ENCODE measurements around the gene CHM. TPM values are rescaled to one million over a fixed set of nuclear protein-coding genes. Genes with fewer than 3 reads are reported as not detected.

Gene CHM
- total RNA-seq, 1 donor from 2014 or later, result 12.5 TPM

- no peak overlapping the region for H3K27ac ChIP-seq (ENCODE audit: low read depth, low read length)
- no peak overlapping the region for H3K9ac ChIP-seq (ENCODE audit: low read depth in 1 of 3, low read length in 3 of 3)
- H3K4me1 ChIP-seq (ENCODE audit: control insufficient read depth in 3 of 3, insufficient read depth in 3 of 3, low read length in 3 of 3), result peaks cover 0 to 2% (median 2%) of the 10 kb centered on the region in 3 donors
- H3K36me3 ChIP-seq (ENCODE audit: control insufficient read depth in 3 of 3, insufficient read depth in 3 of 3, low read length in 3 of 3), result no peaks in the 10 kb centered on the region
- H3K9me3 ChIP-seq (ENCODE audit: control insufficient read depth in 3 of 3, low read length in 3 of 3), result no peaks in the 10 kb centered on the region
- no peaks in the 10 kb centered on the region for H3K27me3 ChIP-seq (ENCODE audit: control insufficient read depth in 3 of 3, insufficient read depth in 3 of 3, low read length in 3 of 3)
- H3K4me3 ChIP-seq (ENCODE audit: low read length in 3 of 3), result no peak overlapping the region
Observed at GRCh38 chrX:85998954-85999353, 48.4 kb downstream of the CHM start.

- Histone ChIP-seq H3K27me3 (ENCODE audit: control insufficient read depth in 3 of 3, insufficient read depth in 3 of 3, low read length in 3 of 3) (no peaks in the 10 kb centered on the region), H3K4me1 (ENCODE audit: control insufficient read depth in 3 of 3, insufficient read depth in 3 of 3, low read length in 3 of 3) (peaks cover 0 to 2% (median 2%) of the 10 kb centered on the region in 3 donors)
Observed at GRCh38 chrX:85996555-85996954, 50.8 kb downstream of the CHM start.

GRCh38 chrX:85995641-85996040 lies 51.7 kb downstream of the CHM start:
- H3K9me3 ChIP-seq (ENCODE audit: control insufficient read depth in 3 of 3, low read length in 3 of 3), result no peaks in the 10 kb centered on the region
- H3K4me3 ChIP-seq (ENCODE audit: low read length in 3 of 3), result no peak overlapping the region
- no peaks in the 10 kb centered on the region for H3K27me3 ChIP-seq (ENCODE audit: control insufficient read depth in 3 of 3, insufficient read depth in 3 of 3, low read length in 3 of 3)
- H3K36me3 ChIP-seq (ENCODE audit: control insufficient read depth in 3 of 3, insufficient read depth in 3 of 3, low read length in 3 of 3), result no peaks in the 10 kb centered on the region
- H3K9ac ChIP-seq (ENCODE audit: low read depth in 1 of 3, low read length in 3 of 3), result no peak overlapping the region
- no peak overlapping the region for H3K27ac ChIP-seq (ENCODE audit: low read depth, low read length)
- H3K4me1 ChIP-seq (ENCODE audit: control insufficient read depth in 3 of 3, insufficient read depth in 3 of 3, low read length in 3 of 3), result peaks cover 0 to 2% (median 2%) of the 10 kb centered on the region in 3 donors

More at GRCh38 chrX:85996555-85996954, 50.8 kb downstream of the CHM start:
- Histone ChIP-seq H3K36me3 (ENCODE audit: control insufficient read depth in 3 of 3, insufficient read depth in 3 of 3, low read length in 3 of 3) (no peaks in the 10 kb centered on the region), H3K9me3 (ENCODE audit: control insufficient read depth in 3 of 3, low read length in 3 of 3) (no peaks in the 10 kb centered on the region), H3K4me3 (ENCODE audit: low read length in 3 of 3) (no peak overlapping the region), H3K9ac (ENCODE audit: low read depth in 1 of 3, low read length in 3 of 3) (no peak overlapping the region), H3K27ac (ENCODE audit: low read depth, low read length) (no peak overlapping the region)

GRCh38 chrX:85994797-85995196 lies 52.6 kb downstream of the CHM start:
- H3K4me1 ChIP-seq (ENCODE audit: control insufficient read depth in 3 of 3, insufficient read depth in 3 of 3, low read length in 3 of 3), result peaks cover 0 to 2% (median 2%) of the 10 kb centered on the region in 3 donors
- H3K36me3 ChIP-seq (ENCODE audit: control insufficient read depth in 3 of 3, insufficient read depth in 3 of 3, low read length in 3 of 3), result no peaks in the 10 kb centered on the region
- no peak overlapping the region for H3K9ac ChIP-seq (ENCODE audit: low read depth in 1 of 3, low read length in 3 of 3)
- H3K9me3 ChIP-seq (ENCODE audit: control insufficient read depth in 3 of 3, low read length in 3 of 3), result peaks cover 0 to 3% (median 0%) of the 10 kb centered on the region in 3 donors
- no peaks in the 10 kb centered on the region for H3K27me3 ChIP-seq (ENCODE audit: control insufficient read depth in 3 of 3, insufficient read depth in 3 of 3, low read length in 3 of 3)
- no peak overlapping the region for H3K27ac ChIP-seq (ENCODE audit: low read depth, low read length)
- no peak overlapping the region for H3K4me3 ChIP-seq (ENCODE audit: low read length in 3 of 3)

- H3K9me3 ChIP-seq (ENCODE audit: control insufficient read depth in 3 of 3, low read length in 3 of 3), result peaks cover 0 to 3% (median 0%) of the 10 kb centered on the region in 3 donors
- H3K9ac ChIP-seq (ENCODE audit: low read depth in 1 of 3, low read length in 3 of 3), result no peak overlapping the region
- no peak overlapping the region for H3K27ac ChIP-seq (ENCODE audit: low read depth, low read length)
- no peak overlapping the region for H3K4me3 ChIP-seq (ENCODE audit: low read length in 3 of 3)
- no peaks in the 10 kb centered on the region for H3K27me3 ChIP-seq (ENCODE audit: control insufficient read depth in 3 of 3, insufficient read depth in 3 of 3, low read length in 3 of 3)
- peaks cover 0 to 2% (median 2%) of the 10 kb centered on the region in 3 donors for H3K4me1 ChIP-seq (ENCODE audit: control insufficient read depth in 3 of 3, insufficient read depth in 3 of 3, low read length in 3 of 3)
- H3K36me3 ChIP-seq (ENCODE audit: control insufficient read depth in 3 of 3, insufficient read depth in 3 of 3, low read length in 3 of 3), result no peaks in the 10 kb centered on the region
Observed at GRCh38 chrX:85994228-85994627, 53.1 kb downstream of the CHM start.

GRCh38 chrX:85993539-85994197 lies 53.7 kb downstream of the CHM start:
- Histone ChIP-seq H3K4me1 (ENCODE audit: control insufficient read depth in 3 of 3, insufficient read depth in 3 of 3, low read length in 3 of 3) (peaks cover 0 to 2% (median 2%) of the 10 kb centered on the region in 3 donors), H3K9ac (ENCODE audit: low read depth in 1 of 3, low read length in 3 of 3) (no peak overlapping the region), H3K36me3 (ENCODE audit: control insufficient read depth in 3 of 3, insufficient read depth in 3 of 3, low read length in 3 of 3) (no peaks in the 10 kb centered on the region), H3K27me3 (ENCODE audit: control insufficient read depth in 3 of 3, insufficient read depth in 3 of 3, low read length in 3 of 3) (no peaks in the 10 kb centered on the region), H3K4me3 (ENCODE audit: low read length in 3 of 3) (no peak overlapping the region), H3K9me3 (ENCODE audit: control insufficient read depth in 3 of 3, low read length in 3 of 3) (peaks cover 0 to 6% (median 0%) of the 10 kb centered on the region in 3 donors), H3K27ac (ENCODE audit: low read depth, low read length) (no peak overlapping the region)

GRCh38 chrX:85992811-85993229 lies 54.5 kb downstream of the CHM start:
- Histone ChIP-seq H3K4me1 (ENCODE audit: control insufficient read depth in 3 of 3, insufficient read depth in 3 of 3, low read length in 3 of 3) (peaks cover 0 to 2% (median 2%) of the 10 kb centered on the region in 3 donors), H3K9ac (ENCODE audit: low read depth in 1 of 3, low read length in 3 of 3) (no peak overlapping the region), H3K4me3 (ENCODE audit: low read length in 3 of 3) (no peak overlapping the region), H3K27ac (ENCODE audit: low read depth, low read length) (no peak overlapping the region), H3K36me3 (ENCODE audit: control insufficient read depth in 3 of 3, insufficient read depth in 3 of 3, low read length in 3 of 3) (no peaks in the 10 kb centered on the region), H3K27me3 (ENCODE audit: control insufficient read depth in 3 of 3, insufficient read depth in 3 of 3, low read length in 3 of 3) (no peaks in the 10 kb centered on the region), H3K9me3 (ENCODE audit: control insufficient read depth in 3 of 3, low read length in 3 of 3) (peaks cover 0 to 6% (median 0%) of the 10 kb centered on the region in 3 donors)

GRCh38 chrX:85988353-85988752 lies 59.0 kb downstream of the CHM start:
- Histone ChIP-seq H3K36me3 (ENCODE audit: control insufficient read depth in 3 of 3, insufficient read depth in 3 of 3, low read length in 3 of 3) (no peaks in the 10 kb centered on the region), H3K9me3 (ENCODE audit: control insufficient read depth in 3 of 3, low read length in 3 of 3) (peaks cover 0 to 6% (median 0%) of the 10 kb centered on the region in 3 donors), H3K9ac (ENCODE audit: low read depth in 1 of 3, low read length in 3 of 3) (no peak overlapping the region), H3K27ac (ENCODE audit: low read depth, low read length) (no peak overlapping the region), H3K4me3 (ENCODE audit: low read length in 3 of 3) (no peak overlapping the region), H3K4me1 (ENCODE audit: control insufficient read depth in 3 of 3, insufficient read depth in 3 of 3, low read length in 3 of 3) (no peaks in the 10 kb centered on the region), H3K27me3 (ENCODE audit: control insufficient read depth in 3 of 3, insufficient read depth in 3 of 3, low read length in 3 of 3) (no peaks in the 10 kb centered on the region)

- no peak overlapping the region for H3K27ac ChIP-seq (ENCODE audit: low read depth, low read length)
- H3K27me3 ChIP-seq (ENCODE audit: control insufficient read depth in 3 of 3, insufficient read depth in 3 of 3, low read length in 3 of 3), result no peaks in the 10 kb centered on the region
- no peak overlapping the region for H3K9ac ChIP-seq (ENCODE audit: low read depth in 1 of 3, low read length in 3 of 3)
- no peaks in the 10 kb centered on the region for H3K9me3 ChIP-seq (ENCODE audit: control insufficient read depth in 3 of 3, low read length in 3 of 3)
- H3K4me1 ChIP-seq (ENCODE audit: control insufficient read depth in 3 of 3, insufficient read depth in 3 of 3, low read length in 3 of 3), result no peaks in the 10 kb centered on the region
- H3K4me3 ChIP-seq (ENCODE audit: low read length in 3 of 3), result no peak overlapping the region
- H3K36me3 ChIP-seq (ENCODE audit: control insufficient read depth in 3 of 3, insufficient read depth in 3 of 3, low read length in 3 of 3), result peaks cover 0 to 5% (median 2%) of the 10 kb centered on the region in 3 donors
Observed at GRCh38 chrX:85980286-85980685, 67.1 kb downstream of the CHM start.

- no peaks in the 10 kb centered on the region for H3K4me1 ChIP-seq (ENCODE audit: control insufficient read depth in 3 of 3, insufficient read depth in 3 of 3, low read length in 3 of 3)
- H3K4me3 ChIP-seq (ENCODE audit: low read length in 3 of 3), result no peak overlapping the region
Observed at GRCh38 chrX:85977218-85977617, 70.1 kb downstream of the CHM start.

More at GRCh38 chrX:85977218-85977617, 70.1 kb downstream of the CHM start:
- Histone ChIP-seq H3K9me3 (ENCODE audit: control insufficient read depth in 3 of 3, low read length in 3 of 3) (no peaks in the 10 kb centered on the region), H3K27me3 (ENCODE audit: control insufficient read depth in 3 of 3, insufficient read depth in 3 of 3, low read length in 3 of 3) (no peaks in the 10 kb centered on the region), H3K36me3 (ENCODE audit: control insufficient read depth in 3 of 3, insufficient read depth in 3 of 3, low read length in 3 of 3) (peaks cover 0 to 6% (median 2%) of the 10 kb centered on the region in 3 donors), H3K27ac (ENCODE audit: low read depth, low read length) (no peak overlapping the region), H3K9ac (ENCODE audit: low read depth in 1 of 3, low read length in 3 of 3) (no peak overlapping the region)
